Measurements from ENCODE around the gene GATAD2B. TPM values are rescaled to one million over a fixed set of nuclear protein-coding genes. Genes with fewer than 3 reads are reported as not detected.

The GATAD2B gene
- total RNA-seq, 4 donors from 2014 or later: 9.7 to 16.6 (median 12.0) TPM

DNA sequence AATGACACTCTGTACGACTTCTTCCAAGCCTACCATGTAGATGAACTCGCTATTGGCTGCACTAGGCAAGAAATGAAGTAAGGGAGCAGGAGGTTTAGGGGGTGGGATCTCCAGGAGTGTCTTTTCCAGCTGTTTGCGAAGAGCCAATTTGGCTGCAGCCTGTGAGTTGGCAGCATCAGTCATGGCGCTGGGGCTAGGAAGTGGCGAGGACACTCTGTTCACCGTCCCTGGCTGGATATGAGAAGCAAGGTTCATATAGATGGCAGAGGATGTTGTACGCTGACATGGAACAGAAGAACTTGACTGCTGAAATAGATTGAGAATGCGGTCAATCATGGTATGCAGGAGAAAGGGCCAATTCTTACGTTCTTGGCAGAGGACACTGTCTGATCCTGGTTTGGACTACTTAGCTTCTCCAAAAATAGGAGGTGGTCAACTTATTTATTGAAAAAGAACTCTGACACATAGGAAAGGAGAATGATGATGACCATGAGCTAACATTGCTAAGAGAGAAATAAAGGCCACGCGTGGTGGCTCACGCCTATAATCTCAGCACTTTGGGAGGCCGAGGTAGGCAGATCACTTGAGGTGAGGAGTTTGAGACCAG lies 106.4 kb downstream of the GATAD2B start:
- WGBS, 2 donors: 89 to 90% methylated on average over 12 to 13 of the region's 13 CpGs
- TF ChIP-seq POLR2A (IDR thresholded peaks at IDR 0.05): no peak
- TF ChIP-seq, protein P1, sequence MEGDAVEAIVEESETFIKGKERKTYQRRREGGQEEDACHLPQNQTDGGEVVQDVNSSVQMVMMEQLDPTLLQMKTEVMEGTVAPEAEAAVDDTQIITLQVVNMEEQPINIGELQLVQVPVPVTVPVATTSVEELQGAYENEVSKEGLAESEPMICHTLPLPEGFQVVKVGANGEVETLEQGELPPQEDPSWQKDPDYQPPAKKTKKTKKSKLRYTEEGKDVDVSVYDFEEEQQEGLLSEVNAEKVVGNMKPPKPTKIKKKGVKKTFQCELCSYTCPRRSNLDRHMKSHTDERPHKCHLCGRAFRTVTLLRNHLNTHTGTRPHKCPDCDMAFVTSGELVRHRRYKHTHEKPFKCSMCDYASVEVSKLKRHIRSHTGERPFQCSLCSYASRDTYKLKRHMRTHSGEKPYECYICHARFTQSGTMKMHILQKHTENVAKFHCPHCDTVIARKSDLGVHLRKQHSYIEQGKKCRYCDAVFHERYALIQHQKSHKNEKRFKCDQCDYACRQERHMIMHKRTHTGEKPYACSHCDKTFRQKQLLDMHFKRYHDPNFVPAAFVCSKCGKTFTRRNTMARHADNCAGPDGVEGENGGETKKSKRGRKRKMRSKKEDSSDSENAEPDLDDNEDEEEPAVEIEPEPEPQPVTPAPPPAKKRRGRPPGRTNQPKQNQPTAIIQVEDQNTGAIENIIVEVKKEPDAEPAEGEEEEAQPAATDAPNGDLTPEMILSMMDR (IDR thresholded peaks at IDR 0.05): no peak
- DNase-seq: no peak
- Histone ChIP-seq H3K27me3 (no peaks in the 10 kb centered on the region), H3K4me3 (no peak overlapping the region), H3K27ac (no peak overlapping the region), H3K4me1 (peaks cover 0 to 2% (median 0%) of the 10 kb centered on the region in 3 donors), H3K9me3 (no peaks in the 10 kb centered on the region), H3K36me3 (peaks cover 28 to 86% (median 45%) of the 10 kb centered on the region in 3 donors)
- intact Hi-C loops (cut with DNase I): no loop called here

- no peak for TF ChIP-seq POLR2A (IDR thresholded peaks at IDR 0.05)
- TF ChIP-seq, protein P1 (IDR thresholded peaks at IDR 0.05): no peak
- no peaks in the 10 kb centered on the region for H3K9me3 ChIP-seq
- intact Hi-C loops (cut with DNase I): no loop called here
- H3K4me3 ChIP-seq: no peak overlapping the region
- H3K27me3 ChIP-seq: no peaks in the 10 kb centered on the region
- WGBS, 2 donors: 75 to 91% methylated on average over 7 to 8 of the region's 11 CpGs
- H3K36me3 ChIP-seq: peaks cover 10 to 64% (median 23%) of the 10 kb centered on the region in 3 donors
- peak overlapping the region in 3 of 4 donors; percentile 64 to 79 (median 78) for H3K27ac ChIP-seq
- H3K4me1 ChIP-seq: peaks cover 3 to 33% (median 15%) of the 10 kb centered on the region in 3 donors
- DNase-seq: no peak
Measured at GRCh38 chr1:153805886-153806719, 116.7 kb downstream of the GATAD2B start.

DNA sequence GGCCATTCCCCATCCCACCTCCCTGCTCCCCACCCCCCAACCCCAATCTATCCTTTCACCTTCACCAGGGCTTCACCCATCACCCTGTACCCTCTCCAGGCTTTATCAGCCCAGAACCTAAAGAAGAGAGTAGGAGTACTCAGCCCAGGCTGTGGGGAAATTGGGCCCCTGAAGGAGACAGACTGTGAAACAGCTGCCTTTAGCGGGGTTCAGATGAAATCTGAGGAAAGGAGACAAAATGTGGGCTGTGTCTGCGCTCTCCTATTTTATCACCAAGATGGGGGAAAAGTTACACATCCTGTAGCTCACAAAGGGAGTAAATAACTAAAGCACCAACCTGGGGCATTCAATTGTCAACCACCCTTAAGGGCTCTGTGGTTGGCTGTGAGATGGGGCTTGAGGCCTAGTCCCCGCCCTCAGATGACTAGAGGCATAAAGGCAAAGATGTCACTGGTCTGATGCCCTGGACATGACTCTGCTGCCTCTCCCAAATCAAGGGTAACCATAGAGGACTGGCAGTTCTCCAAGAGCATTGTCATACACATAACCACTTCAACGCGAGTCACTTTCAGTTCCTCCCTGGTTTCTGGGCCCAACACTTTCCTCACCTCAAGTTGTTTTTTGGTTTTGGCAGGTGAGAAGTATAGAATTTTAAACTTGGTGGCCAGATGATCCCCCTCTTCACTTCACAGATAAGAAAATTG lies 117.6 kb downstream of the GATAD2B start:
- TF ChIP-seq, protein P1 (IDR thresholded peaks at IDR 0.05): no peak
- peak in 1 of 4 donors; percentile 20 for TF ChIP-seq POLR2A (IDR thresholded peaks at IDR 0.05)
- no peak overlapping the region for H3K4me3 ChIP-seq
- peaks cover 4 to 55% (median 14%) of the 10 kb centered on the region in 3 donors for H3K36me3 ChIP-seq

DNA sequence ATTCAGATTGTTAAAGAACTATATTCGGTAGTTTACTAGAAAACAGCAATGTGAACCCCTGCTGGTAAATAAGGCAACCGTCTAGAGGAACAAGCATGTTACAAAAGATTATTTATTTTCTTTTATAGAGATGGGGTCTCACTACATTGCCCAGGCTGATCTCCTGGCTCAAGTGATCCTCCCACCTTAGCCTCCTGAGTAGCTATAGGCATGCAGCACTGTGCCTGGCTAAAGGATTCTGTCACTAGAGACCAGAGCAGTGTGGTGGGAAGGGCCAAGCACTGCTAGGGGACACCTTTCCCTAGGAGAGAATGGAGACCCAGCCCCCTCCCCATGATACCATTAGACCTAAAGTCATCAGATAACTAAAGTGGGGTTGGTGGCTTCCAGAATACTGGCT lies 118.7 kb downstream of the GATAD2B start:
- no peak overlapping the region for H3K4me3 ChIP-seq
- H3K9me3 ChIP-seq: no peaks in the 10 kb centered on the region
- no peaks in the 10 kb centered on the region for H3K27me3 ChIP-seq
- peaks cover 3 to 44% (median 4%) of the 10 kb centered on the region in 3 donors for H3K36me3 ChIP-seq
- intact Hi-C loops (cut with DNase I): no loop called here
- peaks cover 3 to 33% (median 15%) of the 10 kb centered on the region in 3 donors for H3K4me1 ChIP-seq
- 54 to 64% methylated on average over 2 of the region's 2 CpGs for WGBS, 2 donors
- DNase-seq: no peak
- TF ChIP-seq POLR2A (IDR thresholded peaks at IDR 0.05): no peak
- TF ChIP-seq, protein P1 (IDR thresholded peaks at IDR 0.05): no peak
- peak overlapping the region in 3 of 4 donors; percentile 10 to 79 (median 70) for H3K27ac ChIP-seq

More for the DNA sequence above, 117.6 kb downstream of the GATAD2B start:
- Histone ChIP-seq H3K27ac (peak overlapping the region in 3 of 4 donors; percentile 70 to 79 (median 78)), H3K27me3 (no peaks in the 10 kb centered on the region), H3K9me3 (no peaks in the 10 kb centered on the region), H3K4me1 (peaks cover 3 to 33% (median 15%) of the 10 kb centered on the region in 3 donors)
- peak; percentile 29 for DNase-seq
- WGBS, 2 donors: 38 to 46% methylated on average over 4 of the region's 5 CpGs
- intact Hi-C loops (cut with DNase I): no loop called here

All from esophagus squamous epithelium (tissue), 5 donors.